DOHH2 (cell line): ENCODE measurements around the gene NOS1.

Source experiments
- EZH2phosphoT487 ChIP-seq: fragments of 200-600 bp; sonication (generic); IDR thresholded peaks from 2 replicates; pipeline ENCODE4 v1.6.1; 2017; ENCODE audit warnings: borderline replicate concordance, mild to moderate bottlenecking, antibody characterized with exemption, low read length, moderate library complexity, mixed read lengths
- TF ChIP-seq, protein P1 (sequence below): fragments of 200-600 bp; sonication (generic); IDR thresholded peaks from one replicate; pipeline ENCODE4 v1.5.1; 2014; ENCODE audit warnings: antibody characterized with exemption, mild to moderate bottlenecking, low read depth, low read length; ENCODE audit not compliant: poor library complexity, severe bottlenecking

- no peak for TF ChIP-seq EZH2phosphoT487
- TF ChIP-seq, protein P1, sequence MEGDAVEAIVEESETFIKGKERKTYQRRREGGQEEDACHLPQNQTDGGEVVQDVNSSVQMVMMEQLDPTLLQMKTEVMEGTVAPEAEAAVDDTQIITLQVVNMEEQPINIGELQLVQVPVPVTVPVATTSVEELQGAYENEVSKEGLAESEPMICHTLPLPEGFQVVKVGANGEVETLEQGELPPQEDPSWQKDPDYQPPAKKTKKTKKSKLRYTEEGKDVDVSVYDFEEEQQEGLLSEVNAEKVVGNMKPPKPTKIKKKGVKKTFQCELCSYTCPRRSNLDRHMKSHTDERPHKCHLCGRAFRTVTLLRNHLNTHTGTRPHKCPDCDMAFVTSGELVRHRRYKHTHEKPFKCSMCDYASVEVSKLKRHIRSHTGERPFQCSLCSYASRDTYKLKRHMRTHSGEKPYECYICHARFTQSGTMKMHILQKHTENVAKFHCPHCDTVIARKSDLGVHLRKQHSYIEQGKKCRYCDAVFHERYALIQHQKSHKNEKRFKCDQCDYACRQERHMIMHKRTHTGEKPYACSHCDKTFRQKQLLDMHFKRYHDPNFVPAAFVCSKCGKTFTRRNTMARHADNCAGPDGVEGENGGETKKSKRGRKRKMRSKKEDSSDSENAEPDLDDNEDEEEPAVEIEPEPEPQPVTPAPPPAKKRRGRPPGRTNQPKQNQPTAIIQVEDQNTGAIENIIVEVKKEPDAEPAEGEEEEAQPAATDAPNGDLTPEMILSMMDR: no peak
Measured at GRCh38 chr12:117298191-117298590, 63.2 kb downstream of the NOS1 start.
